Cardiac septum (tissue), 1 donor: ENCODE data around the gene PRDX6. TPM values are rescaled to one million over a fixed set of nuclear protein-coding genes. Genes with fewer than 3 reads are reported as not detected.
"Not testable (repeated sequence)": the region's sequence is repeated elsewhere in the genome, so short reads cannot be mapped to it uniquely, and the experiment has no call there.

Source experiments
- DNase-seq: peaks from one replicate; pipeline ENCODE4 v3.0.0-alpha.2; 2020; ENCODE audit warnings: low spot score
- intact Hi-C: fragments of 100-400 bp; cut with DNase I; formaldehyde crosslinking; loops from one replicate; pipeline ENCODE4 v1.14.0; 2022
- total RNA-seq: library from RNA; stranded (reverse); fragmentation: NEBNext Ultra II Directional; extraction: Animal tissue kit (Norgen Biotek cat#: 25700); gene quantifications from one replicate; pipeline ENCODE4 v1.2.1, GENCODE V29; 2021
- donor health status: DM: no; HTN: no; CAD: no.

PRDX6 gene
- total RNA-seq, 1 donor from 2014 or later, result 254 TPM

- no peak for DNase-seq
- intact Hi-C loops, result no loop called here
Observed at GRCh38 chr1:173489149-173489600, 12.0 kb downstream of the PRDX6 start.

DNA sequence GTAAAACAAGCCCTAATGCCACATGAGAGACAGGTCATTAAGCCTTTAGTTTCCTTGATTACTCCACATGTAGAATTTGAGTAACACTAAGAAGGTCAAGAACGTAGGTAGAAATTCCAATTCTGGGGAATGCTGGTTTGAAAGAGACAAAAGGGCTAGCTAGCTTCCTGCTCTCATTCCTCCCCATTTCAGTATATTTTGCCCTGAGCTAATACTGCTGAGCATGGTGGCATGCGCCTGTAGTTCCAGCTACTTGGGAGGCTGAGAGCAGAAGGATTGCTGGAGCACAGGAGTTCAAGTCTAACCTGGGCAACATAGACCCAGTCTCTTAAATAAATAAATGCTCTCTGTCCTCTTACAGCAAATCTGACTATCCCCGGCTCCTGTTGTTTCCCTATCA lies 12.8 kb downstream of the PRDX6 start:
- no peak for DNase-seq
- intact Hi-C loops, result no loop called here

GRCh38 chr1:173491508-173491907 lies 14.4 kb downstream of the PRDX6 start:
- intact Hi-C loops, result no loop called here
- no peak for DNase-seq

DNA sequence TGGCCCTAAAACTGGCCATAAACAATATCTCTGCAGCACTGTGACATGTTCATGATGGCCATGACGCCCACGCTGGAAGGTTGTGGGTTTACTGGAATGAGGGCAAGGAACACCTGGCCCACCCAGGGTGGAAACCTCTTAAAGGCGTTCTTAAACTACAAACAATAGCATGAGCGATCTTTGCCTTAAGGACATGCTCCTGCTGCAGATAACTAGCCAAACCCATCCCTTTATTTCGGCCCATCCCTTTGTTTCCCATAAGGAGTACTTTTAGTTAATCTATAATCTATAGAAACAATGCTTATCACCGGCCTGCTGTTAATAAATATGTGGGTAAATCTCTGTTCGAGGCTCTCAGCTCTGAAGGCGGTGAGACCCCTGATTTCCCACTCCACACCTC lies 16.0 kb downstream of the PRDX6 start:
- DNase-seq, intact Hi-C loops: not testable (repeated sequence)

GRCh38 chr1:173495609-173496267 lies 18.6 kb downstream of the PRDX6 start:
- DNase-seq, result no peak
- intact Hi-C loops, result no loop called here

DNA sequence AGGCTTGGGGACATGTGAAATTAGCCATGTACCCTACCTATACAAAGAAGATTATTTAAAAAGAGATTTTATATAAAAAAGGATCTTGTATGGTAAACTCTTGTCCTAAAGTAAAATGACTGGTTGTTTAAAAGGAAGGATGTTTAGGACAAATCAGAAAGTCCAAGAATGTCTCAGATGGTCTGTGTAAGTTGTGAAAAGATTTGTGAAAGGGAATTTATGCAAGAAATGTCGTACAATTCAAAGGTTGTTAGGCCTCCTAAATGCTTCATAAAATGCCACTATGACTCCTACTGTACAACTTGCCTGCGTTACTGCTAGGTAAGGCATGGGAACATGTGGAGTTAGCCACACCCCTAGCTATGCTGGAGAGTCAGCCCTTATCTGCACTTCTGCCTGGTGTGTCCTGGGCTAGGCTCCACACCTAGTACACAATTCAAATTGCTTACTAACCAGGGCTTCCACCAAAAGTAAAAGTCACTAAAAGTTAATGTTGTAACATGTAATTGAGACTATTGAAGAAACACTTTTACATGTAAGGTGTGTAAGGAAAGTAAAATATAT lies 19.7 kb downstream of the PRDX6 start:
- DNase-seq, result no peak
- intact Hi-C loops, result no loop called here

GRCh38 chr1:173499729-173500128 lies 22.6 kb downstream of the PRDX6 start:
- intact Hi-C loops, result no loop called here
- no peak for DNase-seq

DNA sequence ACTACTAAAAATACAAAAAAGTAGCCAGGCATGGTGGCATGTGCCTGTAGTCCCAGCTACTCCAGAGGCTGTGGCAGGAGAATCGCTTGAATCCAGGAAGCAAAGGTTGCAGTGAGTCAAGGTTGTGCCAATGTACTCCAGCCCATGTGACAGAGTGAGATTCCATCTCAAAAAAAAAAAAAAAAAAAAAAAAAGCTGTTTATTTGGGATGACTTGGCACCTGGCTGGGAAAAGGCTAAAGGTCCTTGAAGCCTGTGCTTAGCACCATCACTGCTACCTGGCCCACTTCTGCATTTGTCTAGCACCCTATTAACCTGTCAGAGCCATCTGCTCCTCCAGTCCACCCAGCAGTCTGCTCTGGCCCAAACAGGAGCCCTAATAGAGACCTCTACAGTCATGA lies 25.0 kb downstream of the PRDX6 start:
- intact Hi-C loops, result no loop called here
- no peak for DNase-seq

DNA sequence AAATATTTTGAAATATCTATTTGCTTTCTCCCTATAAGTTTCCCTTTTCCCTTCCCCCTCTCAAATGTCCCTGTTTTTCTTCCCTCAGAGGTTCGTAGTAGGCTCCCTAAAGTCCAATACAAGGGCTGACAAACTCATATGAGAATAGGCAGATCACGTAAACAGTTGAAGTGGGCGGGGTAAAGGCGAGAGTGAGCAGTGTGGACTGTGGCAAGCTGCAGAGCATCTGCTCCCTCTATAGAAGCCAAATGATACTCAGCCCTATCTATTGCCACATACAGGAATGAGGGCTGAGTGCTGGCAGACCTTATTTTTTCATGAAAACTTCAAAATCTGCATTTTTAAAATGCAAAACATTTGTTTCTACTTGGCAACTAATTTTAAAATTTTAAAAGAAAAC lies 26.3 kb downstream of the PRDX6 start:
- intact Hi-C loops, result no loop called here
- DNase-seq, result no peak

GRCh38 chr1:173504268-173504667 lies 27.1 kb downstream of the PRDX6 start:
- DNase-seq, result no peak
- intact Hi-C loops, result no loop called here

DNA sequence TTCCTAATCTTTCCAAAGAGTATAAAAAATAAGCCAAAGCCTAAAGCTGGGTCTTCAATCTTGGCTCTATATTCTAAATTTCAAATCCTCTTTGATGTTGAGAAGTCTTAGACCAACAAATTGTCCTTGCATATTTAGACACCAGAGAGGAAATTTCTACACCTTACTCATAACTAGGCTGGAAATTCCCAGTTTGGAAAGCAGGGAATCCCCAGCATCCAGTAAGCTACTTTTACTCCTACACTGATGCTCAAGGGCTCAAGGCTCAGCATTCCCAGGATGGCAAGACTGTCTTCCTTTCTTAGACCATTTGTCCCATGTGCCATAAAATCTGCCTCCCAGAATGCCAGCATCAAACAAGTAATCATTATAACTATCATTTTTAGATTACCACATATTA lies 28.3 kb downstream of the PRDX6 start:
- intact Hi-C loops, result no loop called here
- no peak for DNase-seq

GRCh38 chr1:173506437-173506836 lies 29.3 kb downstream of the PRDX6 start:
- intact Hi-C loops, result no loop called here
- no peak for DNase-seq

- DNase-seq, result no peak
- intact Hi-C loops, result no loop called here
Observed at GRCh38 chr1:173507205-173507846, 30.2 kb downstream of the PRDX6 start.

GRCh38 chr1:173507847-173508209 lies 30.7 kb downstream of the PRDX6 start:
- intact Hi-C loops, result no loop called here
- DNase-seq, result no peak

GRCh38 chr1:173508541-173508940 lies 31.4 kb downstream of the PRDX6 start:
- DNase-seq, result no peak
- intact Hi-C loops, result no loop called here

DNA sequence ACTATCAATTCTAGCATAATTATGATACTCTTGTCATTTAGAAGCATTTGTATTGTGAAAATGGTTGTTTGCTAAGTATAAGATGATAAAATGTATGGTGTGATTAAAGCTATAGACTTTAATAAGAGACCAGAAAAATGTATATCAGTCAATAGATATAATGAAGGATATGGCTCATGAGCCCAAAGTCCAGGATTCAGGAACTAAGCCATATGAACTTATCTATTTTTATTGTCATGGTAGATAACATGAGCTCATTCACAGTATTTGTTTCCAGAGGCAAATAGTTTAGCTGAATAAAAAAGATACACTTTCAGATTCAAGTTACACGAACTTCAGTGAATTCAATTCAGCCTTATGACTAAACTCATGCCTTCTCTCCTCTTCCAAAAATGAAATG lies 32.7 kb downstream of the PRDX6 start:
- intact Hi-C loops, result no loop called here
- DNase-seq, result no peak

- DNase-seq, intact Hi-C loops: not testable (repeated sequence)
Observed at GRCh38 chr1:173514503-173514902, 37.4 kb downstream of the PRDX6 start.

GRCh38 chr1:173520799-173521198 lies 43.7 kb downstream of the PRDX6 start:
- intact Hi-C loops, result no loop called here
- DNase-seq, result no peak

GRCh38 chr1:173523329-173523728 lies 46.2 kb downstream of the PRDX6 start:
- DNase-seq, result no peak
- intact Hi-C loops, result no loop called here

DNA sequence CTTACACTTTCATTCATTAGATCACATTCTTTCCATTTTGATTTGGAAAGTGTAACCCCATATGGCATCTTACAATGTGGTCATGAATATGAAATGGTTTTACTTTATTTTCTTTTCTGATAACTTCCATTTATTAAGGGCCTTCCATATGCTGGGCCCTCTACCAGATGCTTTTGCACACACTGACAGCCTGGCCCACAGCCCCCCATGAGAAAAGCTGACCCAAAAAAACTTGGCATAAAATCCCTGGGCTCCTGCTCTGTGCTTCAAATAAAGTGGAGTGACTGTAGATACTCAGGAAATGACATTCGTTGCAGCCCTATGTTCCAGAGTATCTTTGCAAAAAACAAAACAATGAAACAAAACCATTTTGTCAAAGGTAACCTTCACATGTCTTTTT lies 48.8 kb downstream of the PRDX6 start:
- no peak for DNase-seq
- intact Hi-C loops, result no loop called here

DNA sequence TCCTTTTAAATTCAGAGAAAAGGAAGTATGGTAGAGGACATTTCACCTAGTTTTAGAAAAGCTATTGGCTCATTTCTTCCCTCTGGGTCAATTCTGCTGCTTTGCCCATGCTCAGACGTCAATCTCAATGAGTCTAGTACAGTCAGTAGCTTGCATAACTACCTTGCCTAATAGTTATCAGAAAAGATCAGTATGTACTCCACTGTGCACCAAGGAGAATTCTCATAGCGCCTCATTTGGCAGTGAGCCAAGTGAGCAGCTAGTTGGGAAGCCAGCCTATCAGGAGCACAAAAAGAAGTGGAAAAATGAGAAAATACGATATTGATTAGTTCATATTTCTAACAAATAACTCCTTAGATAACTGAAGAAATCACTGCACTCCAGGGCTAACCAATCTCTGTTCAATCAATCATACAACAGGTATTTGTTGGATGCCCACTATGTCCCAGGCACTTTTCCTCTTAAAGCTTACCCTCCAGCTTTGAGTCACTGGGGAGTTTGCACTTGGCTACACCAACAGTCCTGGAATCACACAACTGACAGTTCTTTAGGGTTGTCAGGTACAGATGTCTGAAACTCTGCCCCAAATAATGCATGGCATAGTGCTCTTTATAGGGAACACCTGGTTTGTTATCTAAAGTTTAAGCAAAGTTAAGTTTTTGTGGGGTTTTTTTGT lies 50.2 kb downstream of the PRDX6 start:
- no peak for DNase-seq
- intact Hi-C loops, result no loop called here
